Karpas-422 (cell line): ENCODE measurements around the gene SF3B5. TPM values are rescaled to one million over a fixed set of nuclear protein-coding genes. Genes with fewer than 3 reads are reported as not detected.

ENCODE experiments used
- DNase-seq: peaks from one replicate; pipeline ENCODE4 v3.0.0-alpha.2; 2015
- H2AFZ ChIP-seq: fragments of 200-600 bp; sonication (generic); 2 replicates; pipeline ENCODE4 v1.6.1; 2014; ENCODE audit warnings: antibody characterized with exemption, low read length, mixed read lengths
- H3K27ac ChIP-seq: fragments of 200-600 bp; sonication (generic); 2 replicates; pipeline ENCODE4 v1.5.1; 2014; ENCODE audit warnings: mild to moderate bottlenecking, low read length, moderate library complexity
- H3K27me3 ChIP-seq: fragments of 200-600 bp; sonication (generic); 2 replicates; pipeline ENCODE4 v1.6.1; 2014; ENCODE audit warnings: low read length, mixed read lengths
- H3K36me3 ChIP-seq: fragments of 200-600 bp; sonication (generic); 2 replicates; pipeline ENCODE4 v1.6.1; 2014; ENCODE audit warnings: low read length, mixed read lengths; ENCODE audit not compliant: insufficient read depth
- H3K4me1 ChIP-seq: fragments of 200-600 bp; sonication (generic); 2 replicates; pipeline ENCODE4 v1.6.1; 2014; ENCODE audit warnings: mild to moderate bottlenecking, low read length, mixed read lengths
- H3K4me2 ChIP-seq: fragments of 200-600 bp; sonication (generic); 2 replicates; pipeline ENCODE4 v1.6.1; 2014; ENCODE audit warnings: low read length, low read depth, mild to moderate bottlenecking; ENCODE audit not compliant: poor library complexity, severe bottlenecking
- H3K4me3 ChIP-seq: fragments of 200-600 bp; sonication (generic); 2 replicates; pipeline ENCODE4 v1.5.1; 2014; ENCODE audit warnings: mild to moderate bottlenecking, antibody characterized with exemption, low read length, mixed read lengths
- H3K79me2 ChIP-seq: fragments of 200-600 bp; sonication (generic); 2 replicates; pipeline ENCODE4 v1.6.1; 2014; ENCODE audit warnings: mild to moderate bottlenecking, low read length, mixed read lengths
- H3K9ac ChIP-seq: fragments of 200-600 bp; sonication (generic); 2 replicates; pipeline ENCODE4 v1.6.0; 2014; ENCODE audit warnings: low read length
- H3K9me2 ChIP-seq: fragments of 200-600 bp; sonication (generic), shearing (Covaris generic); replicated peaks from 2 replicates; pipeline ENCODE4 v1.6.0; 2014; ENCODE audit warnings: mild to moderate bottlenecking, low read length, moderate library complexity; ENCODE audit not compliant: insufficient read depth
- H3K9me3 ChIP-seq: fragments of 300-700, 200-600 bp; sonication (generic); 2 replicates; pipeline ENCODE4 v1.6.1; 2014; ENCODE audit warnings: low read length, mixed read lengths
- H4K20me1 ChIP-seq: fragments of 200-600 bp; sonication (generic); 2 replicates; pipeline ENCODE4 v1.6.1; 2014; ENCODE audit warnings: mild to moderate bottlenecking, antibody characterized with exemption, low read length, low read depth; ENCODE audit not compliant: insufficient read depth
- total RNA-seq: library from RNA; depleted of rRNA; stranded (reverse); fragments of >200 nt; shearing (Covaris generic); gene quantifications from 2 replicates; pipeline ENCODE4 v1.2.3, GENCODE V29; 2014; ENCODE audit warnings: low replicate concordance; rRNA removed

The SF3B5 gene
- total RNA-seq: 149 and 168 TPM in 2 replicates

- Histone ChIP-seq H3K79me2 (peaks cover 21% of the 10 kb centered on the region), H3K27me3 (no peaks in the 10 kb centered on the region), H3K4me2 (peak within 1 kb of the TSS; percentile 91), H3K27ac (peak within 1 kb of the TSS; percentile 40; the same call in 1 of the 2 replicates), H3K9me2 (no peaks in the 10 kb centered on the region; the same call in 1 of the 2 replicates), H3K9me3 (no peaks in the 10 kb centered on the region), H3K4me1 (peaks cover 21% of the 10 kb centered on the region), H3K4me3 (peak within 1 kb of the TSS; percentile 91), H3K36me3 (no peaks in the 10 kb centered on the region), H2AFZ (peak within 1 kb of the TSS; percentile 89), H4K20me1 (peaks cover 6% of the 10 kb centered on the region; the same call in 1 of the 2 replicates), H3K9ac (peak within 1 kb of the TSS; percentile 87)
- DNase-seq: peak; percentile 100
Measured at GRCh38 chr6:144095134-144096002, at the start of gene SF3B5. TSS of gene SF3B5 (minus strand) at chr6:144095573. CDS start at chr6:144095497, 76 bp downstream.

GRCh38 chr6:144144996-144145395 is 49.6 kb upstream of the SF3B5 start:
- Histone ChIP-seq H3K36me3 (no peaks in the 10 kb centered on the region), H3K9ac (no peak overlapping the region), H3K79me2 (no peaks in the 10 kb centered on the region), H3K4me3 (no peak overlapping the region), H3K4me2 (no peak overlapping the region), H3K4me1 (peaks cover 5% of the 10 kb centered on the region; the same call in 1 of the 2 replicates), H3K27ac (no peak overlapping the region), H2AFZ (no peak overlapping the region), H4K20me1 (no peaks in the 10 kb centered on the region), H3K9me2 (no peaks in the 10 kb centered on the region), H3K27me3 (no peaks in the 10 kb centered on the region), H3K9me3 (no peaks in the 10 kb centered on the region)
- DNase-seq: no peak

- no peak for DNase-seq
- Histone ChIP-seq H3K4me2 (no peak overlapping the region), H3K27me3 (no peaks in the 10 kb centered on the region), H3K4me3 (no peak overlapping the region), H3K79me2 (no peaks in the 10 kb centered on the region), H3K9ac (no peak overlapping the region), H4K20me1 (no peaks in the 10 kb centered on the region), H3K9me2 (no peaks in the 10 kb centered on the region), H3K9me3 (no peaks in the 10 kb centered on the region), H2AFZ (no peak overlapping the region), H3K36me3 (no peaks in the 10 kb centered on the region), H3K27ac (no peak overlapping the region), H3K4me1 (peaks cover 4% of the 10 kb centered on the region; the same call in 1 of the 2 replicates)
Measured at GRCh38 chr6:144143878-144144277, 48.5 kb upstream of the SF3B5 start.

- Histone ChIP-seq H4K20me1 (no peaks in the 10 kb centered on the region), H2AFZ (no peak overlapping the region), H3K9me3 (no peaks in the 10 kb centered on the region), H3K27me3 (no peaks in the 10 kb centered on the region), H3K4me1 (peaks cover 4% of the 10 kb centered on the region; the same call in 1 of the 2 replicates), H3K79me2 (no peaks in the 10 kb centered on the region), H3K27ac (no peak overlapping the region), H3K9me2 (no peaks in the 10 kb centered on the region), H3K36me3 (no peaks in the 10 kb centered on the region), H3K4me2 (no peak overlapping the region), H3K4me3 (no peak overlapping the region), H3K9ac (no peak overlapping the region)
- no peak for DNase-seq
Measured at GRCh38 chr6:144143106-144143505, 47.7 kb upstream of the SF3B5 start.

- DNase-seq: no peak
- Histone ChIP-seq H3K9me2 (no peaks in the 10 kb centered on the region), H3K9me3 (no peaks in the 10 kb centered on the region), H3K27me3 (no peaks in the 10 kb centered on the region), H3K4me2 (no peak overlapping the region), H3K4me3 (no peak overlapping the region), H3K9ac (no peak overlapping the region), H3K79me2 (no peaks in the 10 kb centered on the region), H3K36me3 (no peaks in the 10 kb centered on the region), H4K20me1 (no peaks in the 10 kb centered on the region), H3K27ac (no peak overlapping the region), H2AFZ (no peak overlapping the region), H3K4me1 (peaks cover 4% of the 10 kb centered on the region; the same call in 1 of the 2 replicates)
Measured at GRCh38 chr6:144141470-144141869, 46.1 kb upstream of the SF3B5 start.

- H3K27me3 ChIP-seq: no peaks in the 10 kb centered on the region
- H3K9me3 ChIP-seq: no peaks in the 10 kb centered on the region
- no peak overlapping the region for H3K4me3 ChIP-seq
- peaks cover 4% of the 10 kb centered on the region; the same call in 1 of the 2 replicates for H3K4me1 ChIP-seq
- no peak for DNase-seq
- no peak overlapping the region for H2AFZ ChIP-seq
- no peaks in the 10 kb centered on the region for H3K79me2 ChIP-seq
- no peak overlapping the region for H3K4me2 ChIP-seq
- H3K27ac ChIP-seq: no peak overlapping the region
- no peaks in the 10 kb centered on the region for H4K20me1 ChIP-seq
- no peaks in the 10 kb centered on the region for H3K9me2 ChIP-seq
- no peak overlapping the region for H3K9ac ChIP-seq
- H3K36me3 ChIP-seq: no peaks in the 10 kb centered on the region
Measured at GRCh38 chr6:144140867-144141266, 45.5 kb upstream of the SF3B5 start.

- Histone ChIP-seq H3K9me2 (no peaks in the 10 kb centered on the region), H3K4me1 (peaks cover 4% of the 10 kb centered on the region; the same call in 1 of the 2 replicates), H3K27me3 (no peaks in the 10 kb centered on the region), H3K9me3 (no peaks in the 10 kb centered on the region), H3K4me2 (no peak overlapping the region), H3K4me3 (no peak overlapping the region), H3K27ac (no peak overlapping the region), H3K9ac (no peak overlapping the region), H2AFZ (no peak overlapping the region), H4K20me1 (no peaks in the 10 kb centered on the region), H3K36me3 (no peaks in the 10 kb centered on the region), H3K79me2 (no peaks in the 10 kb centered on the region)
- no peak for DNase-seq
Measured at GRCh38 chr6:144139817-144140216, 44.4 kb upstream of the SF3B5 start.

- Histone ChIP-seq H3K4me2 (no peak overlapping the region), H3K79me2 (no peaks in the 10 kb centered on the region), H4K20me1 (no peaks in the 10 kb centered on the region), H3K27ac (no peak overlapping the region), H3K9me3 (no peaks in the 10 kb centered on the region), H3K27me3 (no peaks in the 10 kb centered on the region), H3K9me2 (no peaks in the 10 kb centered on the region), H3K4me1 (peaks cover 4% of the 10 kb centered on the region; the same call in 1 of the 2 replicates), H3K9ac (no peak overlapping the region), H3K36me3 (no peaks in the 10 kb centered on the region), H2AFZ (no peak overlapping the region), H3K4me3 (no peak overlapping the region)
- no peak for DNase-seq
Measured at GRCh38 chr6:144138542-144138941, 43.2 kb upstream of the SF3B5 start.
